Ascending aorta (tissue), 2 donors: ENCODE measurements around the gene TPP2. TPM values are rescaled to one million over a fixed set of nuclear protein-coding genes. Genes with fewer than 3 reads are reported as not detected.

Source experiments
- DNase-seq, 2 donors: peaks; one replicate each; pipeline ENCODE4 v3.0.0-alpha.2; 2019; ENCODE audit warnings: low spot score in 2 of 2
- H3K27ac ChIP-seq, 2 donors: fragments of 200-600 bp; sonication (generic); one replicate each; pipeline ENCODE4 v1.5.1; 2016 to 2017; ENCODE audit warnings: mild to moderate bottlenecking in 1 of 2
- H3K27me3 ChIP-seq: fragments of 200-600 bp; sonication (generic); one replicate; pipeline ENCODE4 v1.5.1; 2017
- H3K36me3 ChIP-seq, 2 donors: fragments of 200-600 bp; sonication (generic); one replicate each; pipeline ENCODE4 v1.5.1; 2016
- H3K4me1 ChIP-seq, 2 donors: fragments of 200-600 bp; sonication (generic); one replicate each; pipeline ENCODE4 v1.5.1; 2016 to 2017; ENCODE audit warnings: mild to moderate bottlenecking in 1 of 2
- H3K4me3 ChIP-seq, 2 donors: fragments of 200-600 bp; sonication (generic); one replicate each; pipeline ENCODE4 v1.5.1; 2016 to 2017; ENCODE audit warnings: mild to moderate bottlenecking in 1 of 2
- H3K9me3 ChIP-seq, 2 donors: fragments of 200-600 bp; sonication (generic); one replicate each; pipeline ENCODE4 v1.5.1; 2016
- CTCF ChIP-seq, 3 experiments: fragments of 200-600 bp in 2 of 3; fragments of 450-650 bp in 1 of 3; sonication (generic) in 2 of 3; IDR thresholded peaks; one replicate each; pipeline ENCODE4 v1.5.1; 2016 to 2019; ENCODE audit warnings: antibody characterized with exemption in 3 of 3, mild to moderate bottlenecking in 1 of 3, moderate library complexity in 1 of 3
- intact Hi-C: fragments of 100-400 bp; cut with DNase I; formaldehyde crosslinking; loops from one replicate; pipeline ENCODE4 v1.15.1; 2023
- total RNA-seq: library from RNA; depleted of rRNA; stranded (reverse); fragments of >200 nt; gene quantifications from one replicate; pipeline ENCODE4 v1.1.0, GENCODE V29; 2016

Gene TPP2
- total RNA-seq, 1 donor from 2014 or later: 21.4 TPM

GRCh38 chr13:102675115-102675514 is 78.3 kb downstream of the TPP2 start:
- intact Hi-C loops: no loop called here
- no peaks in the 10 kb centered on the region for H3K4me1 ChIP-seq
- TF ChIP-seq CTCF (IDR thresholded peaks at IDR 0.05): no peak
- H3K27ac ChIP-seq: no peak overlapping the region
- peaks cover 16 to 63% of the 10 kb centered on the region in 2 donors for H3K36me3 ChIP-seq
- DNase-seq: no peak
- H3K4me3 ChIP-seq: no peak overlapping the region
- H3K9me3 ChIP-seq: no peaks in the 10 kb centered on the region
- H3K27me3 ChIP-seq: no peaks in the 10 kb centered on the region

DNA sequence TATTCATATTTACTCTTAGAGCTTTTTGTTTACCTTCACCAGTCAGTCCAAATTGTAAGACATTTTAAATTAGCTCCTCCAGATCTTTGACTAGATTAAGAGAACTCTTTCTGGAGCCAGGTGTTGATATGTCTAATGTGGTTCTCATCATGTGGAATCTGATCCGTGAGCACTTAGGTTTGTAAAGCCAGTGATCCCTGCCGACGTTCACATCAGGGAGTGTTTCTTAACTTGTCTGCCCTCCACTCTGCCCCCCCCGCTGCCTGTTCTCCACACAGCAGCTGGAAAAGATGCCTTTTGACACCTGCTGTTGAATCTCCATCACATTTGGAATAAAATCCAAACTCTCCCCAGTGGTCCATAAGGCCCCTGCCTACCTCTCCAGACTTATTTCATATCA is 80.3 kb downstream of the TPP2 start:
- Histone ChIP-seq H3K4me3 (no peak overlapping the region), H3K4me1 (no peaks in the 10 kb centered on the region), H3K9me3 (peaks cover 0 to 5% of the 10 kb centered on the region in 2 donors), H3K36me3 (peaks cover 13 to 58% of the 10 kb centered on the region in 2 donors), H3K27ac (no peak overlapping the region), H3K27me3 (no peaks in the 10 kb centered on the region)
- no peak for DNase-seq
- intact Hi-C loops: no loop called here
- no peak for TF ChIP-seq CTCF (IDR thresholded peaks at IDR 0.05)

GRCh38 chr13:102678339-102679107 is 81.7 kb downstream of the TPP2 start:
- Histone ChIP-seq H3K4me3 (no peak overlapping the region), H3K4me1 (no peaks in the 10 kb centered on the region), H3K27me3 (no peaks in the 10 kb centered on the region), H3K27ac (no peak overlapping the region), H3K9me3 (peaks cover 0 to 7% of the 10 kb centered on the region in 2 donors), H3K36me3 (peaks cover 10 to 49% of the 10 kb centered on the region in 2 donors)
- TF ChIP-seq CTCF (IDR thresholded peaks at IDR 0.05): no peak
- DNase-seq: no peak
- intact Hi-C loops: no loop called here

GRCh38 chr13:102679449-102680132 is 82.8 kb downstream of the TPP2 start:
- Histone ChIP-seq H3K27ac (no peak overlapping the region), H3K27me3 (no peaks in the 10 kb centered on the region), H3K36me3 (peaks cover 10 to 40% of the 10 kb centered on the region in 2 donors), H3K9me3 (peaks cover 0 to 7% of the 10 kb centered on the region in 2 donors), H3K4me3 (no peak overlapping the region), H3K4me1 (no peaks in the 10 kb centered on the region)
- no peak for DNase-seq
- intact Hi-C loops: no loop called here
- no peak for TF ChIP-seq CTCF (IDR thresholded peaks at IDR 0.05)

DNA sequence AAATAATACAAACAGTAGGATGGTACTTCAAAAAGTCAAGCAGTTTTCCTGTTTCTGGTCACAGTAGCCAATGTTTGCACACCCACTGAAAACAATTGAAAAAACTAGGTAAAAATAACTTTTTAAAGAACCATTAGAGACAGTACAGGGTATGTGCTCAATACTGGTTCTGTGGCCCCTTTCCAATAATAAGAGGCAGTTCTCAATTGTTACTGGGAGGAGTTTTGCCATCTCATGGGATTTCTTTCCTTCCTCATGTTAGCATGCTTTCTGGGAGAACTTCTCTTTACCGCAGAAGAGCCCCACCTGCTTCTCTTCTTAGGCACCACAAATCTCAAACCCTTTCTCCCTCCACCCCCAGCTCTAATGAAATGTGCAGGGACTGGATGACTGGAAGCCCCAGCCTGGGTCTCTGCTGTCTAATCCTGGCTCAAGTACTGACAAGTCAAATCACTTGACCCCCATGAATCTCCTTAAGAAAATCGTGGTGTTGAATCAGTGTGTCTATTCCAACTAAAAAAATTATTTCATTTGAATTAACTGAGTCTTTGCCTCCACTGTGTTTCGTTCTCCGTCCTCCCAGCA is 83.4 kb downstream of the TPP2 start:
- DNase-seq: no peak
- intact Hi-C loops: no loop called here
- Histone ChIP-seq H3K27ac (no peak overlapping the region), H3K4me1 (no peaks in the 10 kb centered on the region), H3K9me3 (peaks cover 0 to 7% of the 10 kb centered on the region in 2 donors), H3K36me3 (peaks cover 9 to 37% of the 10 kb centered on the region in 2 donors), H3K27me3 (no peaks in the 10 kb centered on the region), H3K4me3 (no peak overlapping the region)
- no peak for TF ChIP-seq CTCF (IDR thresholded peaks at IDR 0.05)
